Keratinocyte (primary cell): Measurements from ENCODE around the gene PCYOX1L.

ENCODE experiments used
- CTCF ChIP-seq, 3 experiments: IDR thresholded peaks in 1 of 3; conservative IDR thresholded peaks in 1 of 3; optimal IDR thresholded peaks in 1 of 3; 2 replicates in 2 of 3; 3 replicates in 1 of 3; pipeline versions ENCODE3 to v1.5.1; 2011; ENCODE audit warnings: low read length in 3 of 3, mild to moderate bottlenecking in 3 of 3, moderate library complexity in 2 of 3, control low read depth in 1 of 3, inconsistent platforms in 1 of 3; ENCODE audit not compliant: insufficient read depth in 2 of 3; ENCODE audit errors: extremely low read depth in 1 of 3
- EZH2 ChIP-seq: IDR thresholded peaks from one replicate; pipeline ENCODE4 v1.6.1; 2012; ENCODE audit warnings: inconsistent platforms, mild to moderate bottlenecking, low read length, moderate library complexity

GRCh38 chr5:149323621-149324205, 34.1 kb upstream of the PCYOX1L start:
- TF ChIP-seq CTCF (optimal IDR thresholded peaks at IDR 0.05 in 1 of 3, IDR thresholded peaks at IDR 0.05 in 1 of 3, conservative IDR thresholded peaks at IDR 0.05 in 1 of 3; ENCODE audit: extremely low read depth in 1 of 3, insufficient read depth in 2 of 3, low read length in 3 of 3) (no peak), EZH2 (no peak)
